ENCODE data around the gene DHRS11. TPM values are rescaled to one million over a fixed set of nuclear protein-coding genes. Genes with fewer than 3 reads are reported as not detected.

DHRS11 gene
- total RNA-seq, 1 experiment from 2014 or later = 27.9 TPM

DNA sequence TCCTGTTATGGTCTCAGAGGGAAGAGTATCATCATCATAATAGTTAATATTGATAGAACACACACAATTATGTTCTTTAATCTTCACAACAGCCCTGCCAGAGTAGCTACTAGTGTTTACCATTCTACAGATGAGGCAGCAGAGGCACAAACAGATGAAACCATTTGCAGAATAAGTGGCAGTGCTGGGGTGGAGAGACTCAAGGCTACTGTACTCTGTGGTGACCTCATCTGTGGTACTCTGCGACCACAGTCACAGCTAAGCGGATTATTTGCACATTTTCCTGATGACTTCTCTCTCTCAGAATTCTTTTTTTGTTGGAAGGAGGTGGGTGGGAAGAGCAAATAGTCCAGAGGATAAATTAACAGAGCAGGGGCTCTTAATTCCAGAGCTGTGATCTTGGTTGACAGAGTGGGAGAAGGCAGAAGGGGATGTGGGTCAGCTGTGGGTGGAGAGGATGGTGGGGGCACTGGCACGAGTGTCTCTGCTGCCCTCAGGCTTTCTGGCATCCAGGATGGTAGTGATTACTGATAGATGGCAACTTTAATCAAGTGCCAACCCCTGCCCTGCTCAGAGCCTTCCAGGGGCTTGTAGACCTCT is 51.5 kb downstream of the DHRS11 start:
- H2AFZ ChIP-seq (ENCODE audit: low read length) = no peak overlapping the region
- no peak overlapping the region for H4K91ac ChIP-seq (ENCODE audit: insufficient read length, low read depth, low read length)
- H3T11ph ChIP-seq (ENCODE audit: low read length) = no peak overlapping the region
- H3K4me2 ChIP-seq (ENCODE audit: insufficient read depth, insufficient read length, low read length) = no peak overlapping the region
- no peak for DNase-seq
- no peak overlapping the region for H3K23ac ChIP-seq (ENCODE audit: insufficient read length, low read depth, low read length)
- H3K56ac ChIP-seq (ENCODE audit: insufficient read length, low read depth, low read length) = no peak overlapping the region
- no peak overlapping the region for H2AK5ac ChIP-seq (ENCODE audit: insufficient read length, low read length)
- H3K18ac ChIP-seq (ENCODE audit: insufficient read length, low read depth, low read length) = no peak overlapping the region
- no peaks in the 10 kb centered on the region for H3K4me1 ChIP-seq (ENCODE audit: insufficient read depth, low read length)
- no peak overlapping the region for H4K5ac ChIP-seq (ENCODE audit: insufficient read length, low read depth, low read length)
- H2BK5ac ChIP-seq (ENCODE audit: insufficient read length, low read length) = no peak overlapping the region
- no peak overlapping the region for H2BK20ac ChIP-seq (ENCODE audit: low read depth, low read length, poor library complexity, severe bottlenecking)
- no peak overlapping the region for H3K14ac ChIP-seq (ENCODE audit: insufficient read depth, low read length)
- WGBS (ENCODE audit: extremely low coverage, insufficient read length, low lambda C conversion rate) = no CpG with 5 or more reads among the region's 3 CpGs
- H4K20me1 ChIP-seq (ENCODE audit: control insufficient read depth, insufficient read depth, insufficient read length) = no peaks in the 10 kb centered on the region
- no peaks in the 10 kb centered on the region for H3K79me1 ChIP-seq (ENCODE audit: insufficient read depth, low read depth, low read length, poor library complexity, severe bottlenecking)
- H3K9me3 ChIP-seq (ENCODE audit: control insufficient read depth, low read depth, low read length) = no peaks in the 10 kb centered on the region
- no peak overlapping the region for H2BK15ac ChIP-seq (ENCODE audit: low read depth, low read length)
- H3K27ac ChIP-seq (ENCODE audit: insufficient read length, low read depth, low read length) = no peak overlapping the region
- TF ChIP-seq, protein P1, sequence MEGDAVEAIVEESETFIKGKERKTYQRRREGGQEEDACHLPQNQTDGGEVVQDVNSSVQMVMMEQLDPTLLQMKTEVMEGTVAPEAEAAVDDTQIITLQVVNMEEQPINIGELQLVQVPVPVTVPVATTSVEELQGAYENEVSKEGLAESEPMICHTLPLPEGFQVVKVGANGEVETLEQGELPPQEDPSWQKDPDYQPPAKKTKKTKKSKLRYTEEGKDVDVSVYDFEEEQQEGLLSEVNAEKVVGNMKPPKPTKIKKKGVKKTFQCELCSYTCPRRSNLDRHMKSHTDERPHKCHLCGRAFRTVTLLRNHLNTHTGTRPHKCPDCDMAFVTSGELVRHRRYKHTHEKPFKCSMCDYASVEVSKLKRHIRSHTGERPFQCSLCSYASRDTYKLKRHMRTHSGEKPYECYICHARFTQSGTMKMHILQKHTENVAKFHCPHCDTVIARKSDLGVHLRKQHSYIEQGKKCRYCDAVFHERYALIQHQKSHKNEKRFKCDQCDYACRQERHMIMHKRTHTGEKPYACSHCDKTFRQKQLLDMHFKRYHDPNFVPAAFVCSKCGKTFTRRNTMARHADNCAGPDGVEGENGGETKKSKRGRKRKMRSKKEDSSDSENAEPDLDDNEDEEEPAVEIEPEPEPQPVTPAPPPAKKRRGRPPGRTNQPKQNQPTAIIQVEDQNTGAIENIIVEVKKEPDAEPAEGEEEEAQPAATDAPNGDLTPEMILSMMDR (conservative IDR thresholded peaks at IDR 0.05) = no peak
- no peak overlapping the region for H2BK120ac ChIP-seq (ENCODE audit: low read depth, low read length, poor library complexity, severe bottlenecking)
- H3K36me3 Mint-ChIP-seq (ENCODE audit: insufficient read depth in 1 of 3, low read depth in 3 of 3) = no peaks in the 10 kb centered on the region
- no peaks in the 10 kb centered on the region; a peak in 1 of 5 replicates for H3K9me3 Mint-ChIP-seq
- H3K4me3 Mint-ChIP-seq = peak overlapping the region in 1 of 2 experiments; percentile 85; a peak in 3 of 5 replicates
- no peak overlapping the region for H3K27ac Mint-ChIP-seq
- peaks cover 86% of the 10 kb centered on the region for H3K27me3 Mint-ChIP-seq (ENCODE audit: low read depth)
- H3K9ac ChIP-seq (ENCODE audit: extremely low read depth, insufficient read length, low read length) = no peak overlapping the region
- no peak overlapping the region for H4K8ac ChIP-seq (replicated peaks; ENCODE audit: insufficient read length, low read depth, low read length)
- no peaks in the 10 kb centered on the region for H3K79me2 ChIP-seq (ENCODE audit: insufficient read depth, low read length)
- H3K23me2 ChIP-seq (ENCODE audit: insufficient read length, low read depth, low read length, poor library complexity, severe bottlenecking) = peaks cover 15% of the 10 kb centered on the region
- no peak overlapping the region for H3K4ac ChIP-seq (ENCODE audit: low read depth, low read length)
- H3K4me1 Mint-ChIP-seq = peaks cover 15 to 52% of the 10 kb centered on the region in 2 experiments
- no peak overlapping the region for H2BK12ac ChIP-seq (ENCODE audit: insufficient read length, low read depth, low read length)
- peaks cover 20% of the 10 kb centered on the region for H3K27me3 ChIP-seq (ENCODE audit: insufficient read depth, low read length)

Measured in H9 (cell line).